Activated CD8-positive, alpha-beta T cell treated with anti-CD3 and anti-CD28 coated beads, Interleukin-2, amount 10 ng/mL, durations not matched to agents 7 days and 5 days (primary cell): Measurements from ENCODE around the gene SNRPE. TPM values are rescaled to one million over a fixed set of nuclear protein-coding genes. Genes with fewer than 3 reads are reported as not detected.

Source experiments
- ATAC-seq: fragments of 150-1000 bp; cut with Tn5 transposase; one replicate; pipeline ENCODE4 v1.10.0; 2021; ENCODE audit warnings: moderate library complexity
- CTCF ChIA-PET: fragments of 350-600 bp; sonication (Branson Sonifier 250); formaldehyde crosslinking; loops from one replicate; lab custom pipeline; 2021; ENCODE audit warnings: antibody characterized with exemption; lab: Charles Lee
- POLR2A ChIA-PET: fragments of 350-600 bp; sonication (Branson Sonifier 250); formaldehyde crosslinking; loops from one replicate; lab custom pipeline; 2021; ENCODE audit warnings: antibody characterized with exemption; lab: Charles Lee
- DNase-seq: peaks from one replicate; pipeline ENCODE4 v3.0.0-alpha.2; 2020
- H3K27ac Mint-ChIP-seq: one replicate; pipeline ENCODE4 v1.8.0; 2021; ENCODE audit warnings: mild to moderate bottlenecking, mixed read lengths
- H3K27me3 Mint-ChIP-seq: one replicate; pipeline ENCODE4 v1.8.0; 2021; ENCODE audit warnings: low read depth, mixed read lengths
- H3K36me3 Mint-ChIP-seq: one replicate; pipeline ENCODE4 v1.8.0; 2021; ENCODE audit warnings: low read depth, mixed read lengths
- H3K4me1 Mint-ChIP-seq: one replicate; pipeline ENCODE4 v1.8.0; 2021; ENCODE audit warnings: low read depth, mixed read lengths
- H3K4me3 Mint-ChIP-seq: one replicate; pipeline ENCODE4 v1.8.0; 2021; ENCODE audit warnings: mild to moderate bottlenecking, mixed read lengths
- H3K9me3 Mint-ChIP-seq: one replicate; pipeline ENCODE4 v1.8.0; 2022; ENCODE audit warnings: mixed read lengths; ENCODE audit not compliant: insufficient read depth
- total RNA-seq, 2 experiments: library from RNA; stranded (reverse); gene quantifications; one replicate each; pipeline ENCODE4 v1.2.3, GENCODE V29; 2021

The SNRPE gene
- total RNA-seq, 2 experiments from 2014 or later: 187 to 201 TPM

DNA sequence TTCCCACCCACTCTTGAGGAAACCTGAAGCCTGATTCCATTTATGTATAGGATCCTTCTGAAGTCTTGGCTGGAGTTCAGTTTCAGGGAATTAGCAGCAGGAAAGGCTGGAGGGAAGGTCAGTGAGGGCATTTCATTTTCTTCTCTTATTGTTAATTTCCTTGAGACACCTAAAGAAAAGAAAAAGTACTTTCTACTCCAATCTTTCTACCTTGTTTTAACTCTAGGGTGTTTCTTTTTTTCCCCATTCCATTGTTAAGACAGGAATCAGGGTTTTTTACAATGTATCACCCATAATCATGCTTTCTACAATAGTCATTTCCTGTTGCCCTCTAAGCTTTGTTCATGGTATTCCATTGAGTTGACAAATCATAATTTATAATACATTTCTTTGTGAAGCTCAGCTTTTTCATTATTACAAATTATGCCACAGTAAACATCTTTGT is 27.4 kb downstream of the SNRPE start:
- peaks cover 6% of the 10 kb centered on the region for H3K9me3 Mint-ChIP-seq
- ChIA-PET CTCF (no interaction called here), POLR2A (no interaction called here)
- DNase-seq: no peak
- H3K27ac Mint-ChIP-seq: no peak overlapping the region
- no peak overlapping the region for H3K4me3 Mint-ChIP-seq
- H3K27me3 Mint-ChIP-seq: no peaks in the 10 kb centered on the region
- H3K4me1 Mint-ChIP-seq: no peaks in the 10 kb centered on the region
- no peak for ATAC-seq
- H3K36me3 Mint-ChIP-seq: peaks cover 2% of the 10 kb centered on the region

DNA sequence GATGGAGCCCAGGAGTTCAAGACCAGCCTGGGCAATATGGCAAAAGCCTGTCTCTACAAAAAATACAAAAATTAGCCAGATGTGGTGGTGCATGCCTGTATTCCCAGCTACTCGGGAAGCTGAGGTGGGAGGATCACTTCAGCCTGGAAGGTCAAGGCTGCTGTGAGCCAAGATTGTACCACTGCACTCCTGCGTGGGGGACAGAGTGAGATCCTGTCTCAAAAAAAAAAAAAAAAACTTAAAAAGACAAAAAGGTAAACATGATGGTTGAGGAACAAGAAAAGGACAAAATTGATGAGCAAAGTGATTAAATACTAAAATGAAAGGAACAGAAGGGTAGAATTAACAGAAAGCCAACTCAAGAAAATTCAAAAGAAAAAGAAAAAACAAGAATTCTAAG is 30.6 kb downstream of the SNRPE start:
- Mint-ChIP-seq H3K4me1 (no peaks in the 10 kb centered on the region), H3K27ac (no peak overlapping the region), H3K27me3 (no peaks in the 10 kb centered on the region), H3K4me3 (no peak overlapping the region), H3K36me3 (peaks cover 2% of the 10 kb centered on the region), H3K9me3 (peaks cover 18% of the 10 kb centered on the region)
- CTCF ChIA-PET: interaction anchor here (1.5 kb wide), 1 partner anchor 21 kb away, joined by 5 read pairs; no protein-coding TSS in a partner anchor
- POLR2A ChIA-PET: interaction anchor here (0.6 kb wide), 1 partner anchor 26 kb away, joined by 3 read pairs; no protein-coding TSS in a partner anchor
- DNase-seq: no peak
- ATAC-seq: no peak

DNA sequence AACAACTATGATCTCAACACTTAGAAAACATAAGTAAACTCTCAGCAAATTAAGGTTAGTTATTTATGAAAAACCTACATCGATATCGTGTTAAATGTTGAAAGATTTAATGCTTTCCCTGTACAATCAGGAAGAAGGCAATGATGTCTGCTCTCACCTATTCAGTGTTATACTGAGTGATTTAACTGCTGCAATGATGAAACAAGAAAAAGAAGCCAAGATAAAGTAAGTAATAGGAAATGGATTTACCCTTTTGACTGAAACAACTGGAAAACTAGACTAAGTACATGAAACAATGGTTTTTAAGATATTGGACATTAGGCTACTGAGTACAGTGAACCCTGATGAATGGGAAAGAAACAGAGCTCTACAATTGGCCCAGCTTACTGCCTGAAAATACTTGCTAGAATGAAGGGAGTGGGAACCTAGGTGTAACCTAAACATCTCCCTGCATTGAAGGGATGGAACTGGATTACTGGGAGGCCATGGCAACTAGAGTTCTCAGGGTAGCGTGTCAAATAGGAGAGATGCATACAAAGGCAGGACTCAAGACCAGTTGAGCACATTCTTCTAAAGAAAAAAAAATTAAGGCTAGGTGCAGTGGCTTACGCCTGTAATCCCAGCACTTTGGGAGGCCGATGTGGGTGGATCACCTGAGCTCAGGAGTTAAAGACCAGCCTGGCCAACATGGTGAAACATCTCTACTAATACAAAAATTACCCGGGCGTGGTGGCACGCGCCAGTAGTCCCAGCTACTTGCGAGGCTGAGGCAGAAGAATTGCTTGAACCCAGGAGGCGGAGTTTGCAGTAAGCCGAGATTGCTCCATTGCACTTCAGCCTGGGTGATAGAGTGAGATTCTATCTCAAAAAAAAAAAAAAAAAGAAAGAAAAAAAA is 37.3 kb downstream of the SNRPE start:
- H3K36me3 Mint-ChIP-seq: no peaks in the 10 kb centered on the region
- no peak for ATAC-seq
- CTCF ChIA-PET: no interaction called here
- H3K9me3 Mint-ChIP-seq: peaks cover 12% of the 10 kb centered on the region
- peaks cover 2% of the 10 kb centered on the region for H3K27me3 Mint-ChIP-seq
- DNase-seq: no peak
- no peak overlapping the region for H3K27ac Mint-ChIP-seq
- H3K4me1 Mint-ChIP-seq: no peaks in the 10 kb centered on the region
- POLR2A ChIA-PET: no interaction called here
- no peak overlapping the region for H3K4me3 Mint-ChIP-seq

DNA sequence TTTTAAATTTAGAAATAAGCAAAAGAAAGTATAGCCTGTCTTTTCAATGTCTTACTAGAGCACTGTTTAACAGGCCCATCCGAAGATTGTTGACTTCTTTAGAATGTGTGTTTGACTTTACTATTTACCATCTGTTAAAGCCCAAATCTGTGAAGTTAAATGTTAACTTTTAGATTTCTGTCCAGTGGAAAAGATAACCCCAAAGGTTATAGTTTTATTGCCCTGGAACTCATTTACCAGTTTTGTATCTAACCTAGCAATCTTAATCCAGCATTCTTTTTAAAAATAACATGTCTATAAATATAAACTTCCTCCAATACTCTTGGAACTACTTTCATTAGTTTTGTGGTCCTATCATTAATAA is 37.9 kb downstream of the SNRPE start:
- Mint-ChIP-seq H3K4me1 (no peaks in the 10 kb centered on the region), H3K27me3 (peaks cover 4% of the 10 kb centered on the region), H3K27ac (no peak overlapping the region), H3K36me3 (no peaks in the 10 kb centered on the region), H3K9me3 (peaks cover 10% of the 10 kb centered on the region), H3K4me3 (no peak overlapping the region)
- CTCF ChIA-PET: no interaction called here
- ATAC-seq (no peak), DNase-seq (no peak)
- POLR2A ChIA-PET: no interaction called here

DNA sequence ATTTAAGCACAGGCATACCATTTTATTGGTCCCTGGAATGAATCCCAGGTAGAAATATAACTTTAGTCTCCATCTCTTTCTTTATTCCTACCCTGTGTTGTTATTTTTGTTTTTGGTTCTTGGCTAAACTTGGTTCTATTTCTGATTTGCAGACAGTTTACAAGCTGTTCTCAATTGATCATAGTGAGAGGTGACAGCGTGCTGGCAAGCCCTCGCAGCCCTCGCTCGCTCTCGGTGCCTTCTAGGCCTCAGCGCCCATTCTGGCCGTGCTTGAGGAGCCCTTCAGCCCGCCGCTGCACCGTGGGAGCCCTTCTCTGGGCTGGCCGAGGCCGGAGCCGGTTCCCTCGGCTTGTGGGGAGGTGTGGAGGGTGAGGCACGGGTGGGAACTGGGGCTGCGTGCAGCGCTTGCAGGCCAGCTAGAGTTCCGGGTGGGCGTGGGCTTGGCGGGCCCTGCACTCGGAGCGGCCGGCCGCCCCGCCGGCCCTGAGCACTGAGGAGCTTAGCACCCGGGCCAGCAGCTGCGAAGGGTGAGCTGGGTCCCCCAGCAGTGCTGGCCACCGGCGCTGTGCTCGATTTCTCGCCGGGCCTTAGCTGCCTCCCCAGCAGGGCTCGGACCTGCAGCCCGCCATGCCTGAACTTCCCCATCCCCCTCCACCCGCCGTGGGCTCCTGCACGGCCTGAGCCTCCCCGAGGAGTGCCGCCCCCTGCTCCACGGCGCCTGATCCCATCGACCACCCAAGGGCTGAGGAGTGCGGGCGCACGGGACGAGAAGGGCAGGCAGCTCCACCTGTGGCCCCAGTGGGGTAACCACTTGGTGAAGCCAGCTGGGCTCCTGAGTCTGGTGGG is 38.7 kb downstream of the SNRPE start:
- Mint-ChIP-seq H3K36me3 (no peaks in the 10 kb centered on the region), H3K4me1 (no peaks in the 10 kb centered on the region), H3K4me3 (no peak overlapping the region), H3K27me3 (peaks cover 4% of the 10 kb centered on the region), H3K27ac (no peak overlapping the region), H3K9me3 (peaks cover 5% of the 10 kb centered on the region)
- DNase-seq: no peak
- ChIA-PET POLR2A (no interaction called here), CTCF (no interaction called here)
- no peak for ATAC-seq

DNA sequence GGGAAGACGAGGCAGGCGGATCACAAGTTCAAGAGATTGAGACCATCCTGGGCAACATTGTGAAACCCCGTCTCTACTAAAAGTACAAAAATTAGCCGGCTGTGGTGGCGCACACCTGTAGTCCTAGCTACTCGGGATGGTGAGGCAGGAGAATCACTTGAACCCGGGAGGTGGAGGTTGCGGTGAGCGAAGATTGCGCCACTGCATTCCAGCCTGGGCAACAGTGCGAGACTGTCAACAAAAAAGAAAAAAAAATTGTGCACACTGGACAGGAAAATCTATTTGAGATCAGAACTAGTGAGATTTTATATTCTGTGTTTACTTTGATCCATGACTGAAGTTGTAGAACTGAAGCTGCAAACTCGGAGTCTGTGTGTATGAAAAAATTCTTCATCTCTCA is 40.2 kb downstream of the SNRPE start:
- ATAC-seq (no peak), DNase-seq (no peak)
- H3K9me3 Mint-ChIP-seq: no peaks in the 10 kb centered on the region
- no peak overlapping the region for H3K4me3 Mint-ChIP-seq
- H3K4me1 Mint-ChIP-seq: no peaks in the 10 kb centered on the region
- H3K27ac Mint-ChIP-seq: no peak overlapping the region
- H3K27me3 Mint-ChIP-seq: peaks cover 8% of the 10 kb centered on the region
- ChIA-PET CTCF (no interaction called here), POLR2A (interaction anchor here (0.7 kb wide), 1 partner anchor 297 kb away, joined by 4 read pairs; no protein-coding TSS in a partner anchor)
- no peaks in the 10 kb centered on the region for H3K36me3 Mint-ChIP-seq

DNA sequence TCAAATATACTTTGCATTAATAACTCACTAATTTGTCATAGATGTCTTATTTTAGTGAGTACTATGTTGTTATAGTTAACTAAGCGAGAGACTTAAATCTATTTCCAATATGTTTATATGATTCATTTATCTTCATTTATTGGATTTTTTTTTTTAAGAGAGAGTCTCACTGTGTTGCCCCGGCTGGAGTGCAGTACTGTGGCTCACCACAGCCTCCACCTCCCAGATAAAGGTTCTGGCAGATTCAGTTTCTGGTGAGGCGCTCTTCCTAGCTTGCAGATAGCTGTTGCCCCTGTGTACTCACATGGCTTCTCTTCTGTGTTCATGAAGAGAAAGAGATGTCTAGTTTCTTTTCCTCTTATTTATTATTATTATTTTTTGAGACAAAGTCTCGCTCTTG is 43.9 kb downstream of the SNRPE start:
- CTCF ChIA-PET: no interaction called here
- H3K27ac Mint-ChIP-seq: no peak overlapping the region
- no peaks in the 10 kb centered on the region for H3K4me1 Mint-ChIP-seq
- H3K27me3 Mint-ChIP-seq: peaks cover 10% of the 10 kb centered on the region
- no peaks in the 10 kb centered on the region for H3K36me3 Mint-ChIP-seq
- DNase-seq: no peak
- POLR2A ChIA-PET: no interaction called here
- no peak overlapping the region for H3K4me3 Mint-ChIP-seq
- no peaks in the 10 kb centered on the region for H3K9me3 Mint-ChIP-seq
- no peak for ATAC-seq

DNA sequence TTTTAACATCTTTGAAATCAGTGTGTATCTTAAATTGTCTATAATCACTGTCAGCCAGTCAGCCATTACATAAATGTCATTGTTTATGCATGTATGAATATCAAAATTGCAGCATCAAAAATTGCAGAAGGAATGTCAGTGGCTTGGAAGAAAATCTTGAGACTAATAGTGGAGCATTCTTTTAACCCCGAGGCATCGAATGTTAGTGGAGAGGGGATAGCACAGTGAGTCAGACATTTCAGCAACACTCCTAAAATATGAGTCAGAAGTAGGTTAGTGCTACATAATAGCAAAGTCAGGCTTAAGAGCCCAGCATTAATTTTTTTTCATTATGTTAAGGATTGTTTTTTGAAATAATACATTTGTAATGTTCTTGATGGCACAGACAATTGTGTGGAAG is 45.5 kb downstream of the SNRPE start:
- POLR2A ChIA-PET: no interaction called here
- H3K27ac Mint-ChIP-seq: no peak overlapping the region
- CTCF ChIA-PET: no interaction called here
- H3K36me3 Mint-ChIP-seq: no peaks in the 10 kb centered on the region
- no peak for ATAC-seq
- H3K27me3 Mint-ChIP-seq: peaks cover 11% of the 10 kb centered on the region
- no peak for DNase-seq
- no peaks in the 10 kb centered on the region for H3K4me1 Mint-ChIP-seq
- no peaks in the 10 kb centered on the region for H3K9me3 Mint-ChIP-seq
- H3K4me3 Mint-ChIP-seq: no peak overlapping the region

DNA sequence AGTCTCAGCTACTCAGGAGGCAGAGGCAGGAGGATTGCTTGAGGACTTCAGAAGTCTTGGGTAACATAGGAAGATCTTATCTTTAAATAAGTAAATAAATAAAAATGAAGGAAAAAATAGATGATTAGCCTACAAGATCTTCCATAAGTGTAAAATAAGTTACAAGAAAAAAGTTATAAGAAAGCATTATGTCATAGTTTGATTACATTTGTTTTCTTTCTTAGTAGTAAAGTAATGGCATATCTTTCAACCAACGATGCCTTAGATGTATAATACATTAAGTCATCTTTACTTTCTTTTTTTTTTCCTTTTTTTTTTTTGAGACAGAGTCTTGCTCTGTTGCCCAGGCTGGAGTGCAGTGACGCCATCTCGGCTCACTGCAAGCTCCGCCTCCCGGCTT is 46.5 kb downstream of the SNRPE start:
- H3K36me3 Mint-ChIP-seq: no peaks in the 10 kb centered on the region
- CTCF ChIA-PET: no interaction called here
- H3K27ac Mint-ChIP-seq: no peak overlapping the region
- H3K27me3 Mint-ChIP-seq: peaks cover 12% of the 10 kb centered on the region
- POLR2A ChIA-PET: no interaction called here
- ATAC-seq (no peak), DNase-seq (no peak)
- no peaks in the 10 kb centered on the region for H3K4me1 Mint-ChIP-seq
- no peaks in the 10 kb centered on the region for H3K9me3 Mint-ChIP-seq
- no peak overlapping the region for H3K4me3 Mint-ChIP-seq

DNA sequence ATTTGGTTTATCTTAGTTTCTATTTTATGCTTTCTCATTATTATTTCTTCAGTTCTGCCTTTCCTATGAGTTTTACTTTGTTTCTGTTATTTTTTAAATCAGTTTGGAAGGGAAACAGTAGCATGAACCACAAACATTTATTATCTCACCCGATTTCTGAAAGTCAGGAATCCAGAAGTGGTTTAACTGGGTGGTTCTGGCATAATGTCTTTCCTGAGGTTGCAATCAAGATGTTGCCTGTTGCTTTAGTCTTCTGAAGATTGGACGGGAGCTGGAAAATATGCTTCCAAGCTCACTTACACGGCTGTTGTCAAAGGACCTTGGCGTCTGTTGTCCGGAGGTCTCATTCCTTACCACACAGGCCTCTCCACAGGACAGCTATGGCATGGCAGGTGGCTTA is 50.4 kb downstream of the SNRPE start:
- Mint-ChIP-seq H3K4me3 (no peak overlapping the region), H3K27ac (no peak overlapping the region), H3K4me1 (no peaks in the 10 kb centered on the region), H3K36me3 (no peaks in the 10 kb centered on the region), H3K27me3 (peaks cover 10% of the 10 kb centered on the region), H3K9me3 (no peaks in the 10 kb centered on the region)
- ChIA-PET POLR2A (no interaction called here), CTCF (no interaction called here)
- ATAC-seq: no peak
- DNase-seq: no peak

DNA sequence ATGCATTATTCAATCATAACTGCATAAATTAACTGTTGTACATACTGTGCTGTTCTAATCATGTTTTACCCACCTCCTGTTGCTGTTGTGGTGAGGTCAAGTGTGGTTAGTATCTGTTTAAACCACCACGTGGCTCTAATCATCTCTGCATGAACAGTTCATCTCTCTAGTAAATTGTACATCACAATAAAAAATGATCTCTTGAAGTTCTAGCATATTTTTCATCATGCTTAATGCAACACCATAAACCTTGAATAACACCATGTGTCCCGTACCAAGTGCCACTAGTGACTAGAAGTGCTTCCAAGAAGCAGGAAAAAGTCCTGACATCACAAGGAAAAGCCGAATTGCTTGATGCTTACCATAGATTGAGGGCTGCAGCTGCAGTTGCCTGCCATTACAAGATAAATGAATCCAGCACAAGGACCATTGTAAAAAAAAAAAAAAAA is 51.7 kb downstream of the SNRPE start:
- Mint-ChIP-seq H3K9me3 (no peaks in the 10 kb centered on the region), H3K4me3 (no peak overlapping the region), H3K27ac (no peak overlapping the region), H3K4me1 (no peaks in the 10 kb centered on the region), H3K36me3 (no peaks in the 10 kb centered on the region), H3K27me3 (peaks cover 8% of the 10 kb centered on the region)
- CTCF ChIA-PET: no interaction called here
- DNase-seq (no peak), ATAC-seq (no peak)
- POLR2A ChIA-PET: no interaction called here

DNA sequence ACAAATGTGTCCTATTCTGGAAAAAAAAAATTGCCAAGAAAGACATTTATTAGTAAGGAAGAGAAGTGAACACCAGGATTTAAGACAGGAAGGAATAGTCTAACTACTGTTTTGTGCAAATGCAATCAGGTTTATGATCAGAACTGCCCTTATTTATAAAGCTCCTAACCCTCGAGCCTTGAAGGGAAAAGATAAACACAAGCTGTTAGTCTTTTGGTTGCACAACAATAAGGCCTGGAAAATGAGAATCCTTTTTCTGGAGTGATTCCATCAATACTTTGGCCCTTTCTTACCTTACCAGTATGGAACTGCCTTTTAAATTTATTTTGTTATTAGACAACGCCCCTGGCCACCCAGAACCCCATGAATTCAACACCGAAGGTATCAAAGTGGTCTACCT is 52.9 kb downstream of the SNRPE start:
- POLR2A ChIA-PET: no interaction called here
- Mint-ChIP-seq H3K27me3 (peaks cover 8% of the 10 kb centered on the region), H3K4me1 (no peaks in the 10 kb centered on the region), H3K4me3 (no peak overlapping the region), H3K27ac (no peak overlapping the region), H3K36me3 (no peaks in the 10 kb centered on the region), H3K9me3 (no peaks in the 10 kb centered on the region)
- no peak for DNase-seq
- no peak for ATAC-seq
- CTCF ChIA-PET: no interaction called here
